ENCODE measurements around the gene MGST2.

Gene MGST2

GRCh38 chr4:139744232-139744631 is 78.6 kb downstream of the MGST2 start:
- DNase-seq: no peak

- DNase-seq: no peak
Measured at GRCh38 chr4:139745111-139745639, 79.6 kb downstream of the MGST2 start.

- no peak for DNase-seq
Measured at GRCh38 chr4:139746431-139747171, 81.0 kb downstream of the MGST2 start.

- no peak for DNase-seq
Measured at GRCh38 chr4:139749338-139749737, 83.7 kb downstream of the MGST2 start.

GRCh38 chr4:139749835-139750498 is 84.3 kb downstream of the MGST2 start:
- no peak for DNase-seq

- DNase-seq: no peak
Measured at GRCh38 chr4:139753686-139754085, 88.1 kb downstream of the MGST2 start.

Data from amniotic stem cell (primary cell).